Neural cell (in vitro differentiated cells): ENCODE results near the gene RNF41. TPM values are rescaled to one million over a fixed set of nuclear protein-coding genes. Genes with fewer than 3 reads are reported as not detected.

Experiments used
- H2AFZ ChIP-seq: fragments of 200-600, 300-800 bp; sonication (generic), shearing (Covaris generic); 2 replicates; pipeline ENCODE4 v1.6.0; 2014; ENCODE audit warnings: low read depth, mild to moderate bottlenecking, antibody characterized with exemption, low read length, moderate library complexity
- H3F3A ChIP-seq: fragments of 200-600 bp; shearing (Covaris generic); 2 replicates; pipeline ENCODE4 v1.6.1; 2016; ENCODE audit warnings: mild to moderate bottlenecking, moderate library complexity, mixed read lengths, antibody characterized with exemption, low read length; ENCODE audit not compliant: insufficient read depth, poor library complexity, severe bottlenecking
- H3K27ac ChIP-seq: fragments of 200-600, 300-800 bp; sonication (generic), shearing (Covaris generic); 2 replicates; pipeline ENCODE4 v1.5.1; 2014; ENCODE audit warnings: mild to moderate bottlenecking, low read length, moderate library complexity
- H3K27me3 ChIP-seq: fragments of 300-800, 200-600 bp; sonication (generic), shearing (Covaris generic); 2 replicates; pipeline ENCODE4 v1.6.0; 2014; ENCODE audit warnings: mild to moderate bottlenecking, low read depth, low read length, moderate library complexity; ENCODE audit not compliant: insufficient read depth
- H3K36me3 ChIP-seq: fragments of 300-800, 200-600 bp; sonication (generic), shearing (Covaris generic); 2 replicates; pipeline ENCODE4 v1.5.1; 2014; ENCODE audit warnings: mild to moderate bottlenecking, antibody characterized with exemption, low read length, moderate library complexity; ENCODE audit not compliant: insufficient read depth
- H3K4me2 ChIP-seq: fragments of 300-800, 200-600 bp; sonication (generic), shearing (Covaris generic); 2 replicates; pipeline ENCODE4 v1.6.0; 2014; ENCODE audit warnings: mild to moderate bottlenecking, low read length
- H3K4me3 ChIP-seq: fragments of 300-800, 200-600 bp; sonication (generic), shearing (Covaris generic); 2 replicates; pipeline ENCODE4 v1.5.1; 2014; ENCODE audit warnings: mild to moderate bottlenecking, low read length, moderate library complexity
- H3K79me2 ChIP-seq: fragments of 200-600 bp; shearing (Covaris generic); replicated peaks from 2 replicates; pipeline ENCODE4 v1.6.0; 2014; ENCODE audit warnings: mild to moderate bottlenecking, low read length, moderate library complexity; ENCODE audit not compliant: insufficient read depth
- H3K9ac ChIP-seq: fragments of 300-800, 200-600 bp; sonication (generic), shearing (Covaris generic); 2 replicates; pipeline ENCODE4 v1.6.1; 2016; ENCODE audit warnings: mild to moderate bottlenecking, low read length, mixed read lengths
- H3K9me2 ChIP-seq: fragments of 200-600 bp; shearing (Covaris generic); 2 replicates; pipeline ENCODE4 v1.6.1; 2016; ENCODE audit warnings: mild to moderate bottlenecking, low read length, mixed read lengths; ENCODE audit not compliant: insufficient read depth
- H3K9me3 ChIP-seq: fragments of 200-600, 300-800 bp; sonication (generic), shearing (Covaris generic); 2 replicates; pipeline ENCODE4 v1.6.1; 2016; ENCODE audit warnings: mild to moderate bottlenecking, mixed run types, low read length, moderate library complexity, mixed read lengths
- H4K20me1 ChIP-seq: fragments of 200-600 bp; shearing (Covaris generic); 2 replicates; pipeline ENCODE4 v1.6.1; 2016; ENCODE audit warnings: mild to moderate bottlenecking, mixed run types; ENCODE audit not compliant: insufficient read depth
- EP300 ChIP-seq: fragments of 450-650 bp; conservative IDR thresholded peaks from 2 replicates; pipeline ENCODE4 v1.6.1; 2014; ENCODE audit warnings: antibody characterized with exemption, mild to moderate bottlenecking, moderate library complexity; ENCODE audit not compliant: poor library complexity, severe bottlenecking
- EZH2 ChIP-seq: fragments of 200-600, 300-800 bp; shearing (Covaris generic), sonication (generic); IDR thresholded peaks from 2 replicates; pipeline ENCODE4 v1.6.1; 2014; ENCODE audit warnings: antibody characterized with exemption, low read length, borderline replicate concordance, mild to moderate bottlenecking; ENCODE audit not compliant: insufficient read depth, poor library complexity, severe bottlenecking
- MXI1 ChIP-seq: fragments of 450-650 bp; conservative IDR thresholded peaks from 2 replicates; pipeline ENCODE4 v1.6.1; 2014; ENCODE audit warnings: antibody characterized with exemption, mild to moderate bottlenecking; ENCODE audit not compliant: poor library complexity, severe bottlenecking
- POLR2AphosphoS5 ChIP-seq: IDR thresholded peaks from 2 replicates; pipeline ENCODE4 v1.6.1; 2012
- RAD21 ChIP-seq: fragments of 450-650 bp; conservative IDR thresholded peaks from 2 replicates; pipeline ENCODE4 v1.6.1; 2014; ENCODE audit warnings: antibody characterized with exemption, mild to moderate bottlenecking, moderate library complexity
- SMC3 ChIP-seq: fragments of 450-650 bp; conservative IDR thresholded peaks from 2 replicates; pipeline ENCODE4 v1.6.1; 2014; ENCODE audit warnings: antibody characterized with exemption, mild to moderate bottlenecking, moderate library complexity; ENCODE audit not compliant: poor library complexity
- TAF1 ChIP-seq: IDR thresholded peaks from 2 replicates; pipeline ENCODE4 v1.6.1; 2012; ENCODE audit warnings: low read depth
- polyA plus RNA-seq: library from polyadenylated mRNA; depleted of rRNA; stranded (reverse); fragments of >200 nt; gene quantifications from 2 replicates; pipeline ENCODE4 v1.2.3, GENCODE V29; 2014
- TF ChIP-seq, protein P1 (sequence below): fragments of 450-650 bp; IDR thresholded peaks from 2 replicates; pipeline ENCODE4 v1.5.1; 2014; ENCODE audit warnings: antibody characterized with exemption, mild to moderate bottlenecking, moderate library complexity; ENCODE audit not compliant: poor library complexity, severe bottlenecking
- TF ChIP-seq, protein P2 (sequence below): IDR thresholded peaks from 2 replicates; pipeline ENCODE4 v1.6.1; 2012; ENCODE audit warnings: borderline replicate concordance

The RNF41 gene
- polyA plus RNA-seq, 1 donor from 2014 or later: 108 TPM

DNA sequence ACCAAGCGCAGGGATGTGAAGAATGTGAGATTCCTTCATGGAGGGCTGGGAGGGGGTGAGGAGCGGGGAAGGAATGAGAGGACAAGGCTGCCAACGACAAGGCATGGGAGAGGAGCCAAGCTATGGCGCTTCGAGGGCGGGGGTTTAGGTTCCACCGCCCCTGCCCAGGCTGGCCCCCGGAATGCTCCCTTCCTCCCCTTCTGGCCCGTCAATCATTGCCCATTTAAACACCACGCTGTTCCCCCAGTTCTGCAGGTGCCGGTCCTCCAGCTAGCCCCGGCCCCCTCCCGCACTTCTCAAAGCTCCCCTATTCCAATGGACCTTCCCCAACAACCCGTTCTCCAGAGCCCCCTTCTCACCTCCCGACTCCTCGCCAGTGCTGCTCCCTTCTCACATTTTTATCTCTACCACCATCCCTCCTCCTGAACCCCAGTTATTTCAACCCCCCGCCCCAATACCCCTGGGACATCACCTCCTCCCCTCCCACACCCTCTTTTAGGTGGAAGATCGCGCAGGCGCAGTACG, 428 bp downstream of the RNF41 start:
- Histone ChIP-seq H3F3A (peaks cover 5% of the 10 kb centered on the region), H3K9me2 (no peaks in the 10 kb centered on the region), H3K79me2 (peaks cover 9% of the 10 kb centered on the region), H2AFZ (peak overlapping the region; percentile 74), H3K4me3 (peak overlapping the region; percentile 78), H3K27me3 (no peaks in the 10 kb centered on the region), H3K9ac (peak overlapping the region; percentile 97), H3K36me3 (no peaks in the 10 kb centered on the region), H4K20me1 (no peaks in the 10 kb centered on the region), H3K9me3 (no peaks in the 10 kb centered on the region), H3K4me2 (peak overlapping the region; percentile 76), H3K27ac (peak overlapping the region; percentile 99)
- TF ChIP-seq SMC3 (no peak), RAD21 (no peak), TAF1 (peak; percentile 77), MXI1 (peak; percentile 69), EP300 (no peak), POLR2AphosphoS5 (peak; percentile 42), EZH2 (no peak)
- TF ChIP-seq, protein P1, sequence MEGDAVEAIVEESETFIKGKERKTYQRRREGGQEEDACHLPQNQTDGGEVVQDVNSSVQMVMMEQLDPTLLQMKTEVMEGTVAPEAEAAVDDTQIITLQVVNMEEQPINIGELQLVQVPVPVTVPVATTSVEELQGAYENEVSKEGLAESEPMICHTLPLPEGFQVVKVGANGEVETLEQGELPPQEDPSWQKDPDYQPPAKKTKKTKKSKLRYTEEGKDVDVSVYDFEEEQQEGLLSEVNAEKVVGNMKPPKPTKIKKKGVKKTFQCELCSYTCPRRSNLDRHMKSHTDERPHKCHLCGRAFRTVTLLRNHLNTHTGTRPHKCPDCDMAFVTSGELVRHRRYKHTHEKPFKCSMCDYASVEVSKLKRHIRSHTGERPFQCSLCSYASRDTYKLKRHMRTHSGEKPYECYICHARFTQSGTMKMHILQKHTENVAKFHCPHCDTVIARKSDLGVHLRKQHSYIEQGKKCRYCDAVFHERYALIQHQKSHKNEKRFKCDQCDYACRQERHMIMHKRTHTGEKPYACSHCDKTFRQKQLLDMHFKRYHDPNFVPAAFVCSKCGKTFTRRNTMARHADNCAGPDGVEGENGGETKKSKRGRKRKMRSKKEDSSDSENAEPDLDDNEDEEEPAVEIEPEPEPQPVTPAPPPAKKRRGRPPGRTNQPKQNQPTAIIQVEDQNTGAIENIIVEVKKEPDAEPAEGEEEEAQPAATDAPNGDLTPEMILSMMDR: no peak
- TF ChIP-seq, protein P2, sequence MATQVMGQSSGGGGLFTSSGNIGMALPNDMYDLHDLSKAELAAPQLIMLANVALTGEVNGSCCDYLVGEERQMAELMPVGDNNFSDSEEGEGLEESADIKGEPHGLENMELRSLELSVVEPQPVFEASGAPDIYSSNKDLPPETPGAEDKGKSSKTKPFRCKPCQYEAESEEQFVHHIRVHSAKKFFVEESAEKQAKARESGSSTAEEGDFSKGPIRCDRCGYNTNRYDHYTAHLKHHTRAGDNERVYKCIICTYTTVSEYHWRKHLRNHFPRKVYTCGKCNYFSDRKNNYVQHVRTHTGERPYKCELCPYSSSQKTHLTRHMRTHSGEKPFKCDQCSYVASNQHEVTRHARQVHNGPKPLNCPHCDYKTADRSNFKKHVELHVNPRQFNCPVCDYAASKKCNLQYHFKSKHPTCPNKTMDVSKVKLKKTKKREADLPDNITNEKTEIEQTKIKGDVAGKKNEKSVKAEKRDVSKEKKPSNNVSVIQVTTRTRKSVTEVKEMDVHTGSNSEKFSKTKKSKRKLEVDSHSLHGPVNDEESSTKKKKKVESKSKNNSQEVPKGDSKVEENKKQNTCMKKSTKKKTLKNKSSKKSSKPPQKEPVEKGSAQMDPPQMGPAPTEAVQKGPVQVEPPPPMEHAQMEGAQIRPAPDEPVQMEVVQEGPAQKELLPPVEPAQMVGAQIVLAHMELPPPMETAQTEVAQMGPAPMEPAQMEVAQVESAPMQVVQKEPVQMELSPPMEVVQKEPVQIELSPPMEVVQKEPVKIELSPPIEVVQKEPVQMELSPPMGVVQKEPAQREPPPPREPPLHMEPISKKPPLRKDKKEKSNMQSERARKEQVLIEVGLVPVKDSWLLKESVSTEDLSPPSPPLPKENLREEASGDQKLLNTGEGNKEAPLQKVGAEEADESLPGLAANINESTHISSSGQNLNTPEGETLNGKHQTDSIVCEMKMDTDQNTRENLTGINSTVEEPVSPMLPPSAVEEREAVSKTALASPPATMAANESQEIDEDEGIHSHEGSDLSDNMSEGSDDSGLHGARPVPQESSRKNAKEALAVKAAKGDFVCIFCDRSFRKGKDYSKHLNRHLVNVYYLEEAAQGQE: peak; percentile 62

- H3K4me3 ChIP-seq: peak overlapping the region; percentile 78
Observed at GRCh38 chr12:56220611-56221231, 1.0 kb downstream of the RNF41 start.

More at GRCh38 chr12:56220611-56221231, 1.0 kb downstream of the RNF41 start:
- Histone ChIP-seq H4K20me1 (no peaks in the 10 kb centered on the region), H3K4me2 (peak overlapping the region; percentile 76), H2AFZ (peak overlapping the region; percentile 74), H3K27ac (peak overlapping the region; percentile 99), H3K27me3 (no peaks in the 10 kb centered on the region), H3K9me2 (no peaks in the 10 kb centered on the region), H3F3A (peaks cover 5% of the 10 kb centered on the region), H3K9me3 (no peaks in the 10 kb centered on the region), H3K79me2 (peaks cover 9% of the 10 kb centered on the region), H3K36me3 (no peaks in the 10 kb centered on the region), H3K9ac (peak overlapping the region; percentile 97)
- TF ChIP-seq RAD21: no peak
- TF ChIP-seq, protein P2: no peak
- TF ChIP-seq TAF1: no peak
- no peak for TF ChIP-seq SMC3
- TF ChIP-seq EP300: no peak
- TF ChIP-seq POLR2AphosphoS5: no peak
- TF ChIP-seq EZH2: no peak
- TF ChIP-seq, protein P1: no peak
- no peak for TF ChIP-seq MXI1
